BJ (cell line): Measurements from ENCODE around the gene CLEC18A. TPM values are rescaled to one million over a fixed set of nuclear protein-coding genes. Genes with fewer than 3 reads are reported as not detected.
"Not testable (repeated sequence)": the region's sequence is repeated elsewhere in the genome, so short reads cannot be mapped to it uniquely, and the experiment has no call there.

Experiments
- CTCF ChIA-PET: fragments of 350-600 bp; formaldehyde crosslinking; extraction: SDS; loops from one replicate; lab custom pipeline; 2021; ENCODE audit warnings: antibody characterized with exemption, inconsistent platforms; lab: Yijun Ruan, JAX
- POLR2A ChIA-PET: fragments of 300-600 bp; sonication (Branson Sonifier 250); formaldehyde crosslinking; extraction: SDS; loops from one replicate; lab custom pipeline; 2021; ENCODE audit warnings: antibody characterized with exemption; lab: Charles Lee
- DNase-seq: peaks from one replicate; pipeline ENCODE4 v3.0.0-alpha.2; 2011; ENCODE audit warnings: low read depth
- H3K27me3 ChIP-seq: 2 replicates; pipeline ENCODE4 v1.6.0; 2011; ENCODE audit warnings: low read length; ENCODE audit not compliant: control insufficient read depth, insufficient read depth
- H3K36me3 ChIP-seq: 2 replicates; pipeline ENCODE4 v1.5.1; 2011; ENCODE audit warnings: low read length; ENCODE audit not compliant: control insufficient read depth, insufficient read depth
- H3K4me3 ChIP-seq: 2 replicates; pipeline ENCODE4 v1.5.1; 2011; ENCODE audit warnings: low read depth, mild to moderate bottlenecking, control low read depth, low read length
- polyA minus RNA-seq: library from RNA; depleted of rRNA, polyadenylated mRNA; stranded (reverse); fragments of >200 nt; gene quantifications from 2 replicates; pipeline ENCODE4 v1.2.3, GENCODE V29; 2011; rRNA and poly(A)+ RNA removed
- polyA plus RNA-seq: library from polyadenylated mRNA; depleted of rRNA; stranded (reverse); fragments of >200 nt; gene quantifications from 2 replicates; pipeline ENCODE4 v1.2.3, GENCODE V29; 2011; rRNA removed
- TF ChIP-seq, protein P1 (sequence below): IDR thresholded peaks from 2 replicates; pipeline ENCODE4 v1.5.1; 2011; ENCODE audit warnings: low read depth, mild to moderate bottlenecking, control low read depth, inconsistent platforms, low read length, moderate library complexity; ENCODE audit not compliant: insufficient read depth

Gene CLEC18A
- polyA plus RNA-seq (0.04 and 0.07 TPM in 2 replicates), polyA minus RNA-seq (0.24 and 0.36 TPM in 2 replicates)

DNA sequence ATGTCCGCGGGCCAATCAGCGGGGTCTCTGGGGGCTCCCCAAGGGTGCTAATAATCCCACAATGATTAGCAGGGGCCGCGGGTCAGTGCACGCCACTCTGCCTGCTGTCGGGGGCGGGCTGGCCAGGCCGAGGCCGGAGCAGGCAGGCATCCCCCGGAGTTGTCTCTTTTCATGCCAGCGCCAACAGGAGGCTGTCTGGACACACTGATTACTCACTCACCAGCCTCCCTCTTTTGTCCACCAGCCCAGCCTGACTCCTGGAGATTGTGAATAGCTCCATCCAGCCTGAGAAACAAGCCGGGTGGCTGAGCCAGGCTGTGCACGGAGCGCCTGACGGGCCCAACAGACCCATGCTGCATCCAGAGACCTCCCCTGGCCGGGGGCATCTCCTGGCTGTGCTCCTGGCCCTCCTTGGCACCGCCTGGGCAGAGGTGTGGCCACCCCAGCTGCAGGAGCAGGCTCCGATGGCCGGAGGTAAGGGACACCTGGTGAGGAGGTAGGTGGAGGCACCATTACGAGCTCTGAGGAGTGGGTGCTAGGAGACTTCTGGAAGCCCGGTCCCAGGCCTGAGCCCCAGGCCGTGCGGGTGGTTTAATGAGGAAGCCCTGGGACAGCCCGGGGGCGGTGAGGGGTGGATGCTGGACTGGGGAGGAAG, at the start of gene CLEC18A:
TSS of gene CLEC18A (plus strand) at position 318 of the 655 bp plus-strand sequence. CDS start at position 351, 33 bp downstream.
- POLR2A ChIA-PET, CTCF ChIA-PET, H3K36me3 ChIP-seq, H3K27me3 ChIP-seq, H3K4me3 ChIP-seq, DNase-seq: not testable (repeated sequence)

DNA sequence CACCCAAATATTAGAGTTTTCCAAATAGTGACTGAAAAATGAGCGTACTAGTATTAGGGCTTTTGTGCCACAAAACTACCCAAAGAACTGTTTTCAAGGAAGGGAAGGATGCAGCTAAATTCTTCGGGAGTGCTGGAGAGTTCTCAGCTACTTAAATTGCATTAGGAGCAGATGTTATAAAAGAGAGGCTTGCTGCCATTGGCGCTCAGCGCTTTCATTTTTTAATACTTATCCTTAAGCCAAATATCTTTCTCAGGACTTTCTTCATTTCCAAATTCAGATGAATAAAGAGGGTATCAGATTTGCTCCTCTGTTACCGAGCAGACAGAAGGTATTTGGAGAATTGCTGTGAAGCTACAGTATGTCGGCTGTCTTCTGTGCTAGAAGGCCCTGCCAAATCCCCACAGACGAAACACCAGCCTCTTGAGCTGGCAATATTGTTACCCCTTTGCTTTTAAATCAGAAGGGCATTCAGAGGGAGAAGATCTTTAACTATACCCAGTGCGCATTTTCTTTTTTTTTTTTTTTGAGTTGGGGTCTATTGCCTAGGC, 47.2 kb upstream of the CLEC18A start:
- DNase-seq = no peak
- no peaks in the 10 kb centered on the region for H3K27me3 ChIP-seq
- POLR2A ChIA-PET = interaction anchor here (0.7 kb wide), 1 partner anchor 14 kb away, joined by 3 read pairs; no protein-coding TSS in a partner anchor
- H3K4me3 ChIP-seq = no peak overlapping the region
- CTCF ChIA-PET = interaction anchor here (0.6 to 0.9 kb wide), 4 partner anchors 9 to 116 kb away, joined by 3 read pairs; no protein-coding TSS in a partner anchor
- no peaks in the 10 kb centered on the region; the same call in 1 of the 2 replicates for H3K36me3 ChIP-seq
- TF ChIP-seq, protein P1, sequence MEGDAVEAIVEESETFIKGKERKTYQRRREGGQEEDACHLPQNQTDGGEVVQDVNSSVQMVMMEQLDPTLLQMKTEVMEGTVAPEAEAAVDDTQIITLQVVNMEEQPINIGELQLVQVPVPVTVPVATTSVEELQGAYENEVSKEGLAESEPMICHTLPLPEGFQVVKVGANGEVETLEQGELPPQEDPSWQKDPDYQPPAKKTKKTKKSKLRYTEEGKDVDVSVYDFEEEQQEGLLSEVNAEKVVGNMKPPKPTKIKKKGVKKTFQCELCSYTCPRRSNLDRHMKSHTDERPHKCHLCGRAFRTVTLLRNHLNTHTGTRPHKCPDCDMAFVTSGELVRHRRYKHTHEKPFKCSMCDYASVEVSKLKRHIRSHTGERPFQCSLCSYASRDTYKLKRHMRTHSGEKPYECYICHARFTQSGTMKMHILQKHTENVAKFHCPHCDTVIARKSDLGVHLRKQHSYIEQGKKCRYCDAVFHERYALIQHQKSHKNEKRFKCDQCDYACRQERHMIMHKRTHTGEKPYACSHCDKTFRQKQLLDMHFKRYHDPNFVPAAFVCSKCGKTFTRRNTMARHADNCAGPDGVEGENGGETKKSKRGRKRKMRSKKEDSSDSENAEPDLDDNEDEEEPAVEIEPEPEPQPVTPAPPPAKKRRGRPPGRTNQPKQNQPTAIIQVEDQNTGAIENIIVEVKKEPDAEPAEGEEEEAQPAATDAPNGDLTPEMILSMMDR = no peak

DNA sequence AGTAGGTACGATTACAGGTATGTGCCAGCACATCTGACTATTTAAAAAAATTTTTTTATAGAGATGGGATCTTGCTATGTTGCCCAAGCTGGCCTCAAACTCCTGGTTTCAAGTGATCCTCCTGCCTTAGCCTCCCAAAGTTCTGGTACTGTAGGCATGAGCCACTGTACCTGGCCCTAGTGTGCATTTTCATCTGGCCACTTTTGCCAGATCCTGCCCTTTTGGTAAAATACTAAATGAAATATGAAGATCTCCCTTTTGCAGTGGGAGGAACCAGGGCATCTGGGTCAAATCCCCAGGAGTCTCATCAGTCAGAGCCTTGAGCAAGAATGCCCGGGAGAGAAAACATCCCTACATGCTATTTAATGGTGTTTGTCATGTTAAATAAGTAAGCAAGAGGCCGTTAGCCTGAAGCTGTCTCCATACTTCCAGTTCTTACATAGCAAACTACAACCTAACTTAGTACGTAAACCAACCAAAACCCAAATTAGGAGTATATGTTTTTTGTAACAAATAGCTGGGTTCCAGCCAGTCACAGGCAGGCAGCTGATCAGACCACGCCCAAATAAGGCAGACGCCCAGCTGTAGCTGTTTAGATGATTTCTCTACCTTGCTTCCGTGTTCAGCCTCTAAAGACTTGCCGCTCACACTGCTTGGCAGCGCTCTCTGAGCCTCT, 46.5 kb upstream of the CLEC18A start:
- no peaks in the 10 kb centered on the region for H3K27me3 ChIP-seq
- peaks cover 2% of the 10 kb centered on the region; the same call in 1 of the 2 replicates for H3K36me3 ChIP-seq
- DNase-seq = no peak
- ChIA-PET CTCF (interaction anchor here (0.6 to 0.9 kb wide), 3 partner anchors 25 to 164 kb away, joined by 3 read pairs; no protein-coding TSS in a partner anchor), POLR2A (no interaction called here)
- no peak overlapping the region for H3K4me3 ChIP-seq
- TF ChIP-seq, protein P1 = no peak

DNA sequence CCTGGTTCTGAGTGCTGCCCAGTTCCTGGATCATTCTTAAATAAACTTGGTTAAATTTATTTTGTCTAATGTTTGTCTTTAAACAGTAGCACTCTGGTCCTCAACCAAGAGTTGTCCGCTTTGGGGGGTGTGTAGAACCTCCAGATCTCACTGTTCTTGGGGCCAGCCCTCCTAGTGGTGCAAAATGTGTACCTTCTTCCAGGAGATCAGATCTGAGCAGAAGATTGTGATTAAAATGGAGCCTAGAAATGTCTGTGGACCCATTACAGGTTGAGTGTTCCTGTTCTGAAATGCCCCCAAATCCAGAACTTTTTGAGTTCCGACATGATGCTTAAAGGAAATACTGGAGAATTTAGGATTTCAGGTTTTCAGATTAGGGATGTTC, 46.0 kb upstream of the CLEC18A start:
- TF ChIP-seq, protein P1 = no peak
- ChIA-PET CTCF (interaction anchor here (0.6 kb wide), 1 partner anchor 165 kb away, joined by 3 read pairs; no protein-coding TSS in a partner anchor), POLR2A (no interaction called here)
- H3K36me3 ChIP-seq = peaks cover 2% of the 10 kb centered on the region; the same call in 1 of the 2 replicates
- H3K4me3 ChIP-seq = no peak overlapping the region
- no peaks in the 10 kb centered on the region for H3K27me3 ChIP-seq
- no peak for DNase-seq

DNA sequence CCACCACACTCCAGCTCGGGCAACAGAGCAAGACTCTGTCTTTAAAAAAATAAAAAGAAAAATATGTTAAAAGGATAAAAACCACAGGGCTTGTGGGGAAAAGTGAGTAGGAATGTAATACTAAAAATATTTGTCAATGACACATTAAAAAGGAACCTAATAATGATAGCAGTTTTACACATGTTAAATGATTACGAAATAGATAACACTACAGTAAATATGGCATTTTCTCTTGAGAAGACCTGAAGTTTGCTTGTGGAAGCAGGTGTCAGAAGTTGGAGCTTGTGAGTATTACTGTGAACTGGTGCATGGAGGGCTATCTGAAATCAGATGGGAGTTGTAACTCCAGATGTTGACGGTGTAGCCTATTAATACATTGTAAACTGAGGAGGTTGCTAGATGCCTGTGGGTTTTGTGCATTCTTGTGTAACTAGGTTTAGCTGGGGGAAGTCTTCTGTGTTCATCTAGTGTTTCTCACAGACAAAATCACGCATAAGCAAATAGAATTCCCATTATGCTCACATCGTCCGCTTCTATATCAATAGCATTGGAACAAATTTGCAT, 44.2 kb upstream of the CLEC18A start:
- Histone ChIP-seq H3K27me3 (no peaks in the 10 kb centered on the region), H3K36me3 (peaks cover 2% of the 10 kb centered on the region; the same call in 1 of the 2 replicates), H3K4me3 (no peak overlapping the region)
- peak; percentile 88 for DNase-seq
- POLR2A ChIA-PET = interaction anchor here (0.7 kb wide), 1 partner anchor 11 kb away, joined by 3 read pairs; no protein-coding TSS in a partner anchor
- CTCF ChIA-PET = interaction anchor here (0.8 to 1.6 kb wide), 5 partner anchors 23 to 111 kb away, joined by 3 to 5 read pairs (median 4); no protein-coding TSS in a partner anchor
- TF ChIP-seq, protein P1 = no peak
